ENCODE measurements around the gene CDR2.
"Not testable (repeated sequence)": the region's sequence is repeated elsewhere in the genome, so short reads cannot be mapped to it uniquely, and the experiment has no call there.

Gene CDR2

GRCh38 chr16:22352723-22353122 is 21.7 kb downstream of the CDR2 start:
- no peak for DNase-seq (ENCODE audit: low read depth)

- DNase-seq (ENCODE audit: low read depth) = no peak
Observed at GRCh38 chr16:22352140-22352539, 22.3 kb downstream of the CDR2 start.

GRCh38 chr16:22351017-22351416 is 23.4 kb downstream of the CDR2 start:
- DNase-seq (ENCODE audit: low read depth) = not testable (repeated sequence)

- DNase-seq (ENCODE audit: low read depth) = no peak
Observed at GRCh38 chr16:22348291-22348690, 26.1 kb downstream of the CDR2 start.

GRCh38 chr16:22347100-22347820 is 27.2 kb downstream of the CDR2 start:
- DNase-seq (ENCODE audit: low read depth) = no peak

GRCh38 chr16:22346483-22346882 is 27.9 kb downstream of the CDR2 start:
- no peak for DNase-seq (ENCODE audit: low read depth)

GRCh38 chr16:22342082-22342481 is 32.3 kb downstream of the CDR2 start:
- DNase-seq (ENCODE audit: low read depth) = no peak

GRCh38 chr16:22340945-22341344 is 33.5 kb downstream of the CDR2 start:
- DNase-seq (ENCODE audit: low read depth) = no peak

- no peak for DNase-seq (ENCODE audit: low read depth)
Observed at GRCh38 chr16:22337849-22338635, 36.4 kb downstream of the CDR2 start.

- no peak for DNase-seq (ENCODE audit: low read depth)
Observed at GRCh38 chr16:22337045-22337444, 37.4 kb downstream of the CDR2 start.

GRCh38 chr16:22336581-22336980 is 37.8 kb downstream of the CDR2 start:
- no peak for DNase-seq (ENCODE audit: low read depth)

- no peak for DNase-seq (ENCODE audit: low read depth)
Observed at GRCh38 chr16:22335668-22336246, 38.7 kb downstream of the CDR2 start.

- DNase-seq (ENCODE audit: low read depth) = no peak
Observed at GRCh38 chr16:22333457-22333994, 40.9 kb downstream of the CDR2 start.

- no peak for DNase-seq (ENCODE audit: low read depth)
Observed at GRCh38 chr16:22330326-22330725, 44.1 kb downstream of the CDR2 start.

GRCh38 chr16:22329199-22329695 is 45.2 kb downstream of the CDR2 start:
- DNase-seq (ENCODE audit: low read depth) = no peak

- no peak for DNase-seq (ENCODE audit: low read depth)
Observed at GRCh38 chr16:22328081-22328725, 46.2 kb downstream of the CDR2 start.

GRCh38 chr16:22327446-22327775 is 47.0 kb downstream of the CDR2 start:
- DNase-seq (ENCODE audit: low read depth) = no peak

GRCh38 chr16:22326771-22327445 is 47.5 kb downstream of the CDR2 start:
- no peak for DNase-seq (ENCODE audit: low read depth)

GRCh38 chr16:22326369-22326652 is 48.1 kb downstream of the CDR2 start:
- no peak for DNase-seq (ENCODE audit: low read depth)

GRCh38 chr16:22325598-22326368 is 48.6 kb downstream of the CDR2 start:
- DNase-seq (ENCODE audit: low read depth) = no peak

Measured in non-pigmented ciliary epithelial cell (primary cell).